Brain microvascular endothelial cell (primary cell): ENCODE measurements around the gene GRPR.
A peak's percentile ranks its signal among the peaks of the same experiment; 100 is the strongest.
"Not testable (repeated sequence)": the region's sequence is repeated elsewhere in the genome, so short reads cannot be mapped to it uniquely, and the experiment has no call there.

ENCODE experiments used
- DNase-seq: peaks from one replicate; pipeline ENCODE4 v3.0.0-alpha.2; 2020
- H3K27ac ChIP-seq: fragments of 250-450 bp; sonication (Bioruptor Pico); 2 replicates; pipeline ENCODE4 v1.5.1; 2020; ENCODE audit warnings: mild to moderate bottlenecking, moderate library complexity
- H3K27me3 ChIP-seq: fragments of 250-450 bp; sonication (Bioruptor Pico); replicated peaks from 2 replicates; pipeline ENCODE4 v1.5.1; 2020; ENCODE audit warnings: mild to moderate bottlenecking
- H3K36me3 ChIP-seq: fragments of 250-450 bp; sonication (Bioruptor Pico); replicated peaks from 2 replicates; pipeline ENCODE4 v1.5.1; 2020; ENCODE audit warnings: mild to moderate bottlenecking
- H3K4me3 ChIP-seq: 2 replicates; pipeline ENCODE4 v1.5.1; 2011; ENCODE audit warnings: low read depth, mild to moderate bottlenecking, control low read depth, low read length, moderate library complexity
- in situ Hi-C: cut with HindIII; loops from 2 replicates; pipeline ENCODE4 v1.10.0; 2017; ENCODE audit warnings: low sequenced_read_pairs, low pct_ligation_motif_present
- TF ChIP-seq, protein P1 (sequence below): IDR thresholded peaks from 2 replicates; pipeline ENCODE4 v1.5.1; 2011; ENCODE audit warnings: low read depth, mild to moderate bottlenecking, moderate library complexity, low read length, control low read depth, inconsistent platforms; ENCODE audit errors: missing control alignments

Gene GRPR

GRCh38 chrX:16160729-16161128 is 37.4 kb downstream of the GRPR start:
- H3K4me3 ChIP-seq: no peak overlapping the region
- no peaks in the 10 kb centered on the region for H3K27me3 ChIP-seq
- peak overlapping the region; percentile 1 for H3K27ac ChIP-seq
- no peaks in the 10 kb centered on the region for H3K36me3 ChIP-seq
- TF ChIP-seq, protein P1, sequence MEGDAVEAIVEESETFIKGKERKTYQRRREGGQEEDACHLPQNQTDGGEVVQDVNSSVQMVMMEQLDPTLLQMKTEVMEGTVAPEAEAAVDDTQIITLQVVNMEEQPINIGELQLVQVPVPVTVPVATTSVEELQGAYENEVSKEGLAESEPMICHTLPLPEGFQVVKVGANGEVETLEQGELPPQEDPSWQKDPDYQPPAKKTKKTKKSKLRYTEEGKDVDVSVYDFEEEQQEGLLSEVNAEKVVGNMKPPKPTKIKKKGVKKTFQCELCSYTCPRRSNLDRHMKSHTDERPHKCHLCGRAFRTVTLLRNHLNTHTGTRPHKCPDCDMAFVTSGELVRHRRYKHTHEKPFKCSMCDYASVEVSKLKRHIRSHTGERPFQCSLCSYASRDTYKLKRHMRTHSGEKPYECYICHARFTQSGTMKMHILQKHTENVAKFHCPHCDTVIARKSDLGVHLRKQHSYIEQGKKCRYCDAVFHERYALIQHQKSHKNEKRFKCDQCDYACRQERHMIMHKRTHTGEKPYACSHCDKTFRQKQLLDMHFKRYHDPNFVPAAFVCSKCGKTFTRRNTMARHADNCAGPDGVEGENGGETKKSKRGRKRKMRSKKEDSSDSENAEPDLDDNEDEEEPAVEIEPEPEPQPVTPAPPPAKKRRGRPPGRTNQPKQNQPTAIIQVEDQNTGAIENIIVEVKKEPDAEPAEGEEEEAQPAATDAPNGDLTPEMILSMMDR: no peak
- in situ Hi-C loops: no loop called here
- peak; percentile 62 for DNase-seq

DNA sequence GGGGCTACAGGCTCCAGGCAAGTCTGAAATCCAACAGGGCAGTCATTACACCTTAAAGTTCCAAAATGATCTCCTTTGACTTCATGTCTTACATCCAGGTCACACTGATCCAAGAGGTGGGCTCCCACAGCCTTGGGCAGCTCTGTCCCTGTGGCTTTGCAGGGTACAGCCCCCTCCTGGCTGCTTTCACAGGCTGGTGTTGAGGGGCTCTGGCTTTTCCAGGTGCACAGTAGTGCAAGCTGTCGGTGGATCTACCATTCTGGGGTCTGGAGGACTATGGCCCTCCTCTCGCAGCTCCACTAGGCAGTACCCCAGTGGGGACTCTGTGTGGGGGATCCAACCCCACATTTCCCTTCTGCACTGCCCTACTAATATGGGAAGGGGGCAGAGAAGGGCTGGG is 37.8 kb downstream of the GRPR start:
- H3K27me3 ChIP-seq, H3K4me3 ChIP-seq, H3K36me3 ChIP-seq, in situ Hi-C loops, DNase-seq: not testable (repeated sequence)
- H3K27ac ChIP-seq: peak overlapping the region; percentile 1

- H3K36me3 ChIP-seq: no peaks in the 10 kb centered on the region
- in situ Hi-C loops: no loop called here
- H3K4me3 ChIP-seq: no peak overlapping the region
- TF ChIP-seq, protein P1: no peak
- DNase-seq: no peak
- H3K27ac ChIP-seq: no peak overlapping the region
- H3K27me3 ChIP-seq: no peaks in the 10 kb centered on the region
Measured at GRCh38 chrX:16162391-16162790, 39.0 kb downstream of the GRPR start.

DNA sequence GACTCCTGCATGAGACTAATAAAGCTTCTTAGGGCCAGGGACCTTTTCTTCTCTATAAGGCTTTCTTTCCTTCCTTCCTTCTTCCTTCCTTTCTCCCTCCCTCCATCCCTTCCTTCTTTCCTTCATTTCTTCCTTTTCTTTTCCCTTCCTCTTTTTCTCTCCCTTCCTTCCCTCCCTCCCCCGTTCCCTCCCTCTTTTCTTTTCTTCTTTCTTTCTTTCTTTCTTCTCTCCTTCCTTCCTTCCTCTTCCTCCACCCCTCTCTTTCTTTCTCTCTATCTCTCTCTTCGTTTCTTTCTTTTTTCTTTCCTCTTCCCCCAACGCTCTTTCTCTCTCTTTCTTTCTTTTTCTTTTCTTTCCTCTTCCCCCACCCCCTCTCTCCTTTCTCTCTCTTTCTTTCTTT is 41.4 kb downstream of the GRPR start:
- in situ Hi-C loops: no loop called here
- H3K4me3 ChIP-seq: no peak overlapping the region
- no peak for DNase-seq
- no peaks in the 10 kb centered on the region for H3K27me3 ChIP-seq
- H3K27ac ChIP-seq: no peak overlapping the region
- H3K36me3 ChIP-seq: no peaks in the 10 kb centered on the region
- TF ChIP-seq, protein P1: no peak

DNA sequence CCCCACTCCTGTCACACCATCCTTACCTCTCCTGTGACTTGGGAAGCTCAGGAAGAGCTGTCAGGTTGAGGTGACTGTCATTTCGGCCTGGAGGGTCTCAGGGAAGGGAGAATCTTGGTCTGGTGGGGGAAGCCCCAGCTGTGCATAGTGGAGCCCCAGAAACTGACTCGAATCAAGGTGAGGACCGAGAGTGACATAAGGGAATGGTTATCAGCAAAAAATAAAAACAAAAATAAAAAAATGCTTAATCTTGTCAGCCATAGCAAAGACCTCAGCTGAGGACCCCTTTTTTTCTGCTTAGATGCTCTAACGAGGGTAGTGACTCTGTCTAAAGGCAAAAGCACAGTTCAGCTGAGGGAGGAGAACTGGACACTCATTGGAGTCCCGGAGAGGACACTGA is 43.8 kb downstream of the GRPR start, which contains the start of gene MAGEB17:
Gene MAGEB17, plus strand, starts transcription at position 301 of the 400 bp plus-strand sequence. CDS start 2,902 bp downstream, outside the sequence.
- no peaks in the 10 kb centered on the region for H3K36me3 ChIP-seq
- no peak for DNase-seq
- in situ Hi-C loops: no loop called here
- H3K27me3 ChIP-seq: no peaks in the 10 kb centered on the region
- TF ChIP-seq, protein P1: no peak
- no peak within 1 kb of the TSS for H3K4me3 ChIP-seq
- H3K27ac ChIP-seq: no peak within 1 kb of the TSS

- Histone ChIP-seq H3K4me3 (no peak overlapping the region), H3K27ac (no peak overlapping the region), H3K27me3 (no peaks in the 10 kb centered on the region), H3K36me3 (no peaks in the 10 kb centered on the region)
- no peak for DNase-seq
- TF ChIP-seq, protein P1: no peak
- in situ Hi-C loops: no loop called here
Measured at GRCh38 chrX:16171039-16171438, 47.7 kb downstream of the GRPR start.
